Stimulated activated CD4-positive, alpha-beta T cell treated with anti-CD3 and anti-CD28 coated beads, Interleukin-2, amount 100 ng/mL, for 4 hours (primary cell): ENCODE data around the gene NCOR1.
"Not testable (repeated sequence)": the region's sequence is repeated elsewhere in the genome, so short reads cannot be mapped to it uniquely, and the experiment has no call there.

Source experiments
- DNase-seq: peaks from one replicate; pipeline ENCODE4 v3.0.0-alpha.2; 2020; ENCODE audit warnings: low read depth

The NCOR1 gene

GRCh38 chr17:16086957-16087356 lies 128.4 kb downstream of the NCOR1 start:
- no peak for DNase-seq

- no peak for DNase-seq
Observed at GRCh38 chr17:16085066-16085699, 130.2 kb downstream of the NCOR1 start.

GRCh38 chr17:16083223-16083622 lies 132.1 kb downstream of the NCOR1 start:
- DNase-seq = no peak

GRCh38 chr17:16081507-16082087 lies 133.7 kb downstream of the NCOR1 start:
- no peak for DNase-seq

- no peak for DNase-seq
Observed at GRCh38 chr17:16080366-16080765, 135.0 kb downstream of the NCOR1 start.

GRCh38 chr17:16075949-16076348 lies 139.4 kb downstream of the NCOR1 start:
- no peak for DNase-seq

- no peak for DNase-seq
Observed at GRCh38 chr17:16074423-16074822, 140.9 kb downstream of the NCOR1 start.

- no peak for DNase-seq
Observed at GRCh38 chr17:16073845-16074244, 141.5 kb downstream of the NCOR1 start.

GRCh38 chr17:16072031-16072430 lies 143.3 kb downstream of the NCOR1 start:
- no peak for DNase-seq

- DNase-seq = no peak
Observed at GRCh38 chr17:16068323-16068722, 147.0 kb downstream of the NCOR1 start.

GRCh38 chr17:16066125-16066524 lies 149.2 kb downstream of the NCOR1 start:
- no peak for DNase-seq

GRCh38 chr17:16061631-16062030 lies 153.7 kb downstream of the NCOR1 start:
- no peak for DNase-seq

- not testable (repeated sequence) for DNase-seq
Observed at GRCh38 chr17:16055139-16055538, 160.2 kb downstream of the NCOR1 start.

- no peak for DNase-seq
Observed at GRCh38 chr17:16052486-16052885, 162.8 kb downstream of the NCOR1 start.

- no peak for DNase-seq
Observed at GRCh38 chr17:16050844-16051243, 164.5 kb downstream of the NCOR1 start.

- DNase-seq = no peak
Observed at GRCh38 chr17:16048811-16049449, 166.4 kb downstream of the NCOR1 start.

GRCh38 chr17:16046966-16047365 lies 168.4 kb downstream of the NCOR1 start:
- DNase-seq = no peak

GRCh38 chr17:16044487-16044886 lies 170.8 kb downstream of the NCOR1 start:
- DNase-seq = no peak

GRCh38 chr17:16040710-16041251 lies 174.6 kb downstream of the NCOR1 start:
- DNase-seq = no peak

- no peak for DNase-seq
Observed at GRCh38 chr17:16037636-16038035, 177.7 kb downstream of the NCOR1 start.

GRCh38 chr17:16036261-16036660 lies 179.1 kb downstream of the NCOR1 start:
- no peak for DNase-seq

- DNase-seq = no peak
Observed at GRCh38 chr17:16033729-16034349, 181.5 kb downstream of the NCOR1 start.
